HEK293 (cell line): Measurements from ENCODE around the gene ICAM1.
A peak's percentile ranks its signal among the peaks of the same experiment; 100 is the strongest.

ENCODE experiments used
- CTCF ChIA-PET: fragments of 350-600 bp; formaldehyde crosslinking; extraction: SDS; loops from one replicate; lab custom pipeline; 2021; ENCODE audit warnings: antibody characterized with exemption; lab: Yijun Ruan, JAX
- POLR2A ChIA-PET: fragments of 300-600 bp; formaldehyde crosslinking; extraction: SDS; loops from one replicate; lab custom pipeline; 2020; ENCODE audit warnings: antibody characterized with exemption, inconsistent platforms; lab: Yijun Ruan, JAX
- H3K27ac ChIP-seq: fragments of 200-500 bp; sonication (Bioruptor generic); 2 replicates; pipeline ENCODE4 v1.5.1; 2014; ENCODE audit warnings: low read depth, low read length, control low read depth, inconsistent platforms; ENCODE audit errors: extremely low read depth
- H3K36me3 ChIP-seq, 2 experiments: fragments of 200-500 bp in 1 of 2; sonication (Bioruptor generic) in 1 of 2; 1 replicate in 1 of 2; 2 replicates in 1 of 2; pipeline ENCODE4 v1.5.1; 2014 to 2017; ENCODE audit warnings: inconsistent platforms in 2 of 2, low read length in 2 of 2; ENCODE audit not compliant: control insufficient read depth in 2 of 2, insufficient read depth in 1 of 2
- H3K4me1 ChIP-seq: fragments of 200-500 bp; sonication (Bioruptor generic); 2 replicates; pipeline ENCODE4 v1.5.1; 2014; ENCODE audit warnings: mild to moderate bottlenecking, low read length, inconsistent platforms; ENCODE audit not compliant: control insufficient read depth, insufficient read depth
- H3K4me3 ChIP-seq: 2 replicates; pipeline ENCODE4 v1.5.1; 2011; ENCODE audit warnings: low read depth, mild to moderate bottlenecking, control low read depth, low read length, moderate library complexity
- H3K9me3 ChIP-seq: fragments of 200-500 bp; sonication (Bioruptor generic); 2 replicates; pipeline ENCODE4 v1.5.1; 2014; ENCODE audit warnings: low read depth, low read length, inconsistent platforms; ENCODE audit not compliant: control insufficient read depth, insufficient read depth
- GLIS2 ChIP-seq: fragments of 450-650 bp; formaldehyde crosslinking; IDR thresholded peaks from 2 replicates; pipeline ENCODE4 v1.5.1; 2016; ENCODE audit warnings: missing biosample characterization, missing genetic modification characterization
- KLF1 ChIP-seq: fragments of 450-650 bp; formaldehyde crosslinking; IDR thresholded peaks from 2 replicates; pipeline ENCODE4 v1.5.1; 2016; ENCODE audit warnings: missing biosample characterization, missing genetic modification characterization
- KLF9 ChIP-seq: fragments of 450-650 bp; formaldehyde crosslinking; IDR thresholded peaks from 2 replicates; pipeline ENCODE4 v1.5.1; 2016; ENCODE audit warnings: missing biosample characterization, missing genetic modification characterization, low read depth
- SETDB1 ChIP-seq: IDR thresholded peaks from one replicate; pipeline ENCODE4 v1.6.1; 2017; ENCODE audit warnings: mild to moderate bottlenecking, low read length, moderate library complexity, mixed read lengths; ENCODE audit not compliant: insufficient read length
- SP2 ChIP-seq: fragments of 450-650 bp; formaldehyde crosslinking; IDR thresholded peaks from 2 replicates; pipeline ENCODE4 v1.5.1; 2016; ENCODE audit warnings: missing biosample characterization, missing genetic modification characterization
- ZBTB17 ChIP-seq: fragments of 450-650 bp; formaldehyde crosslinking; IDR thresholded peaks from 2 replicates; pipeline ENCODE4 v1.5.1; 2016; ENCODE audit warnings: missing biosample characterization, missing genetic modification characterization
- ZBTB20 ChIP-seq: fragments of 450-650 bp; formaldehyde crosslinking; IDR thresholded peaks from 2 replicates; pipeline ENCODE4 v1.5.1; 2016; ENCODE audit warnings: missing biosample characterization, missing genetic modification characterization
- ZBTB8A ChIP-seq: fragments of 450-650 bp; formaldehyde crosslinking; IDR thresholded peaks from 2 replicates; pipeline ENCODE4 v1.5.1; 2016; ENCODE audit warnings: missing biosample characterization, missing genetic modification characterization
- ZIC2 ChIP-seq: fragments of 450-650 bp; formaldehyde crosslinking; IDR thresholded peaks from 2 replicates; pipeline ENCODE4 v1.5.1; 2016; ENCODE audit warnings: missing biosample characterization, missing genetic modification characterization
- ZNF114 ChIP-seq: fragments of 450-650 bp; formaldehyde crosslinking; IDR thresholded peaks from 2 replicates; pipeline ENCODE4 v1.5.0; 2017; ENCODE audit warnings: missing biosample characterization, missing genetic modification characterization
- ZNF140 ChIP-seq: fragments of 450-650 bp; formaldehyde crosslinking; IDR thresholded peaks from 2 replicates; pipeline ENCODE4 v1.5.1; 2016; ENCODE audit warnings: missing biosample characterization, missing genetic modification characterization
- ZNF16 ChIP-seq: fragments of 450-650 bp; formaldehyde crosslinking; IDR thresholded peaks from 2 replicates; pipeline ENCODE4 v1.5.1; 2016; ENCODE audit warnings: low read depth, missing biosample characterization, missing genetic modification characterization
- ZNF274 ChIP-seq, 2 experiments: fragments of 200-500 bp in 1 of 2; fragments of 450-650 bp in 1 of 2; sonication (Bioruptor generic) in 1 of 2; formaldehyde crosslinking in 1 of 2; IDR thresholded peaks; 2 replicates each; pipeline versions ENCODE4 v1.5.1 to v1.6.1; 2014 to 2016; ENCODE audit warnings: borderline replicate concordance in 1 of 2, inconsistent platforms in 1 of 2, low read length in 1 of 2, missing biosample characterization in 1 of 2, missing genetic modification characterization in 1 of 2
- ZNF324 ChIP-seq: fragments of 450-650 bp; formaldehyde crosslinking; IDR thresholded peaks from 2 replicates; pipeline ENCODE4 v1.5.1; 2016; ENCODE audit warnings: missing biosample characterization, missing genetic modification characterization
- ZNF335 ChIP-seq: fragments of 450-650 bp; formaldehyde crosslinking; conservative IDR thresholded peaks from 2 replicates; pipeline ENCODE4 v1.5.1; 2016; ENCODE audit warnings: missing biosample characterization, missing genetic modification characterization
- ZNF341 ChIP-seq: fragments of 450-650 bp; formaldehyde crosslinking; IDR thresholded peaks from 2 replicates; pipeline ENCODE4; 2016; ENCODE audit warnings: low read depth, missing biosample characterization, missing genetic modification characterization
- ZNF366 ChIP-seq: fragments of 450-650 bp; formaldehyde crosslinking; conservative IDR thresholded peaks from 2 replicates; pipeline ENCODE4 v1.5.1; 2016; ENCODE audit warnings: missing biosample characterization, missing genetic modification characterization
- ZNF560 ChIP-seq: fragments of 450-650 bp; formaldehyde crosslinking; IDR thresholded peaks from 2 replicates; pipeline ENCODE4 v1.5.1; 2017; ENCODE audit warnings: missing biosample characterization, missing genetic modification characterization, borderline replicate concordance
- ZNF561 ChIP-seq: fragments of 450-650 bp; IDR thresholded peaks from 2 replicates; pipeline ENCODE4 v1.5.1; 2018; ENCODE audit warnings: missing biosample characterization, missing genetic modification characterization, borderline replicate concordance
- ZNF600 ChIP-seq: fragments of 450-650 bp; formaldehyde crosslinking; IDR thresholded peaks from 2 replicates; pipeline ENCODE4 v1.5.1; 2016; ENCODE audit warnings: missing biosample characterization, missing genetic modification characterization
- ZNF629 ChIP-seq: fragments of 450-650 bp; formaldehyde crosslinking; IDR thresholded peaks from 2 replicates; pipeline ENCODE4 v1.5.1; 2017; ENCODE audit warnings: missing biosample characterization, missing genetic modification characterization
- ZNF670 ChIP-seq: fragments of 450-650 bp; formaldehyde crosslinking; IDR thresholded peaks from 2 replicates; pipeline ENCODE4 v1.5.1; 2016; ENCODE audit warnings: missing biosample characterization, missing genetic modification characterization, low read depth
- ZNF837 ChIP-seq: fragments of 450-650 bp; formaldehyde crosslinking; IDR thresholded peaks from 2 replicates; pipeline ENCODE4 v1.5.1; 2016; ENCODE audit warnings: missing biosample characterization, missing genetic modification characterization
- TF ChIP-seq, protein P1 (sequence below): fragments of 450-650 bp; formaldehyde crosslinking; IDR thresholded peaks from 2 replicates; pipeline ENCODE4 v1.5.1; 2016; ENCODE audit warnings: missing biosample characterization, missing genetic modification characterization
- TF ChIP-seq, protein P2 (sequence below): fragments of 450-650 bp; formaldehyde crosslinking; IDR thresholded peaks from 2 replicates; pipeline ENCODE4 v1.5.1; 2017; ENCODE audit warnings: missing biosample characterization, missing genetic modification characterization
- TF ChIP-seq, protein P3 (sequence below): fragments of 450-650 bp; formaldehyde crosslinking; IDR thresholded peaks from 2 replicates; pipeline ENCODE4 v1.5.1; 2016; ENCODE audit warnings: missing biosample characterization, missing genetic modification characterization
- TF ChIP-seq, protein P4 (sequence below): fragments of 450-650 bp; formaldehyde crosslinking; IDR thresholded peaks from 2 replicates; pipeline ENCODE4 v1.5.1; 2017; ENCODE audit warnings: missing biosample characterization, missing genetic modification characterization
- TF ChIP-seq, protein P5 (sequence below): sonication (generic); formaldehyde crosslinking; IDR thresholded peaks from 2 replicates; pipeline ENCODE4 v1.8.1; 2022; ENCODE audit warnings: mild to moderate bottlenecking, moderate library complexity, missing genetic modification reagents

Gene ICAM1

DNA sequence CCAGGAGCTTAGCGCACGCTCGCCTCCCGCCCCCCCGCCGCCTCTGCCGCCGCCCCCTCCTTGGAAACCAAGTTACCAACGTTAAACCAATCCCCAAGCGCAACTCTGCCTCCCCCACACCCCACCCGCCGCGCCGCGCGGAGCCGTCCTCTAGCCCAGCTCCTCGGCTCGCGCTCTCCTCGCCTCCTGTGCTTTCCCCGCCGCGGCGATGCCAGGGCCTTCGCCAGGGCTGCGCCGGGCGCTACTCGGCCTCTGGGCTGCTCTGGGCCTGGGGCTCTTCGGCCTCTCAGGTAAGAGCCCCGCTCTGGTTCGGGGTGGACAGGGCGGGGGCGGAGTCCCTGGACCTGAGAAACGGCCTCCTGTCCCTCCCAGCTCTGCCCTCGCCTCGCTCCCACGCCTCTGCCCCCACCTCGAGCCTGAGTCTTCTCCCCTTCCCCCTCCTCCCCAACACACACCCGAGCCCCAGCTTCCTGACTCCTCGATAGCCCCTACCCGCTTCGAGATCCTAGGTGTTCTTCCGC is 19.0 kb downstream of the ICAM1 start, which contains the start of gene ICAM5 (continued):
- TF ChIP-seq ZNF16 (tag by site-specific recombination) (no peak), KLF9 (no peak), ZNF670 (no peak), ZIC2 (tag by site-specific recombination) (peak; percentile 51; the same call in 1 of the 2 replicates), ZNF114 (tag by site-specific recombination) (no peak), ZBTB17 (0 out of 2 replicates have a peak, but pooled peaks have one; percentile 68), GLIS2 (tag by site-specific recombination) (peak; percentile 63; the same call in 1 of the 2 replicates), ZNF837 (tag by site-specific recombination) (no peak), SP2 (tag by site-specific recombination) (peak; percentile 26; the same call in 1 of the 2 replicates), ZNF140 (tag by site-specific recombination) (no peak), ZBTB8A (peak; percentile 56; the same call in 1 of the 2 replicates), ZNF560 (tag by site-specific recombination) (no peak), ZNF324 (0 out of 2 replicates have a peak, but pooled peaks have one; percentile 12), ZNF561 (tag by site-specific recombination) (0 out of 2 replicates have a peak, but pooled peaks have one; percentile 16), ZNF335 (tag by site-specific recombination) (no peak)
- TF ChIP-seq, protein P1, sequence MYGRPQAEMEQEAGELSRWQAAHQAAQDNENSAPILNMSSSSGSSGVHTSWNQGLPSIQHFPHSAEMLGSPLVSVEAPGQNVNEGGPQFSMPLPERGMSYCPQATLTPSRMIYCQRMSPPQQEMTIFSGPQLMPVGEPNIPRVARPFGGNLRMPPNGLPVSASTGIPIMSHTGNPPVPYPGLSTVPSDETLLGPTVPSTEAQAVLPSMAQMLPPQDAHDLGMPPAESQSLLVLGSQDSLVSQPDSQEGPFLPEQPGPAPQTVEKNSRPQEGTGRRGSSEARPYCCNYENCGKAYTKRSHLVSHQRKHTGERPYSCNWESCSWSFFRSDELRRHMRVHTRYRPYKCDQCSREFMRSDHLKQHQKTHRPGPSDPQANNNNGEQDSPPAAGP (tag by site-specific recombination): peak; percentile 45; the same call in 1 of the 2 replicates
- TF ChIP-seq, protein P2, sequence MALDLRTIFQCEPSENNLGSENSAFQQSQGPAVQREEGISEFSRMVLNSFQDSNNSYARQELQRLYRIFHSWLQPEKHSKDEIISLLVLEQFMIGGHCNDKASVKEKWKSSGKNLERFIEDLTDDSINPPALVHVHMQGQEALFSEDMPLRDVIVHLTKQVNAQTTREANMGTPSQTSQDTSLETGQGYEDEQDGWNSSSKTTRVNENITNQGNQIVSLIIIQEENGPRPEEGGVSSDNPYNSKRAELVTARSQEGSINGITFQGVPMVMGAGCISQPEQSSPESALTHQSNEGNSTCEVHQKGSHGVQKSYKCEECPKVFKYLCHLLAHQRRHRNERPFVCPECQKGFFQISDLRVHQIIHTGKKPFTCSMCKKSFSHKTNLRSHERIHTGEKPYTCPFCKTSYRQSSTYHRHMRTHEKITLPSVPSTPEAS (tag by site-specific recombination): no peak
- TF ChIP-seq, protein P3, sequence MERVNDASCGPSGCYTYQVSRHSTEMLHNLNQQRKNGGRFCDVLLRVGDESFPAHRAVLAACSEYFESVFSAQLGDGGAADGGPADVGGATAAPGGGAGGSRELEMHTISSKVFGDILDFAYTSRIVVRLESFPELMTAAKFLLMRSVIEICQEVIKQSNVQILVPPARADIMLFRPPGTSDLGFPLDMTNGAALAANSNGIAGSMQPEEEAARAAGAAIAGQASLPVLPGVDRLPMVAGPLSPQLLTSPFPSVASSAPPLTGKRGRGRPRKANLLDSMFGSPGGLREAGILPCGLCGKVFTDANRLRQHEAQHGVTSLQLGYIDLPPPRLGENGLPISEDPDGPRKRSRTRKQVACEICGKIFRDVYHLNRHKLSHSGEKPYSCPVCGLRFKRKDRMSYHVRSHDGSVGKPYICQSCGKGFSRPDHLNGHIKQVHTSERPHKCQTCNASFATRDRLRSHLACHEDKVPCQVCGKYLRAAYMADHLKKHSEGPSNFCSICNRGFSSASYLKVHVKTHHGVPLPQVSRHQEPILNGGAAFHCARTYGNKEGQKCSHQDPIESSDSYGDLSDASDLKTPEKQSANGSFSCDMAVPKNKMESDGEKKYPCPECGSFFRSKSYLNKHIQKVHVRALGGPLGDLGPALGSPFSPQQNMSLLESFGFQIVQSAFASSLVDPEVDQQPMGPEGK (tag by site-specific recombination): peak; percentile 52
- TF ChIP-seq, protein P4, sequence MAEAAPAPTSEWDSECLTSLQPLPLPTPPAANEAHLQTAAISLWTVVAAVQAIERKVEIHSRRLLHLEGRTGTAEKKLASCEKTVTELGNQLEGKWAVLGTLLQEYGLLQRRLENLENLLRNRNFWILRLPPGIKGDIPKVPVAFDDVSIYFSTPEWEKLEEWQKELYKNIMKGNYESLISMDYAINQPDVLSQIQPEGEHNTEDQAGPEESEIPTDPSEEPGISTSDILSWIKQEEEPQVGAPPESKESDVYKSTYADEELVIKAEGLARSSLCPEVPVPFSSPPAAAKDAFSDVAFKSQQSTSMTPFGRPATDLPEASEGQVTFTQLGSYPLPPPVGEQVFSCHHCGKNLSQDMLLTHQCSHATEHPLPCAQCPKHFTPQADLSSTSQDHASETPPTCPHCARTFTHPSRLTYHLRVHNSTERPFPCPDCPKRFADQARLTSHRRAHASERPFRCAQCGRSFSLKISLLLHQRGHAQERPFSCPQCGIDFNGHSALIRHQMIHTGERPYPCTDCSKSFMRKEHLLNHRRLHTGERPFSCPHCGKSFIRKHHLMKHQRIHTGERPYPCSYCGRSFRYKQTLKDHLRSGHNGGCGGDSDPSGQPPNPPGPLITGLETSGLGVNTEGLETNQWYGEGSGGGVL (tag by site-specific recombination): peak; percentile 96

DNA sequence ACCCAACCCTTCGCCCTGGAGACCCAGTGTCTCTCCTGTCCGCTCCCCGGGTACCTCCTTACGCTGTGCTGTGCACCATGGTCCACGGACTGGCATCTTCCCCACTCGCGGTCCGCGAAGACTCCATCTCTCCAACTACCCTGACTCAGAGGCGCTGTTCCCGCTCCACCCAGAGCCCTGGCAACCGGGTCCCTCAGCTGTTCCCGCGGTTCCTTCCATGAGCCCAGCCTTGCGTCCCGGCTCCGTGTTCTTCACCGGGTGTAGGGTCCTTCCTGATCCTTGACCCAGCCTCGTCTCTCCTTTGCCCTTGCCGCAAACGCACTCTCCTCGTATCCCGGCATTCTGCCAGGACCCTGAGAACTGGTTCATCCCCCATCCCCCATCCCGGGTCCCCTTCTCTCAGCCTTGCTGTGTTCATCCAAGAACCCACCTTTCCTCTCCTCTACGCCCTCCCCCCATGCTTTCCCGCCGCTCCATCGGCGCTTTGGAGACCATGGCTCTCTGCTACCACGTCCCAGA is 19.5 kb downstream of the ICAM1 start:
- Histone ChIP-seq H3K27ac (no peak overlapping the region), H3K4me1 (peaks cover 4% of the 10 kb centered on the region; the same call in 1 of the 2 replicates), H3K36me3 (peaks cover 0 to 5% of the 10 kb centered on the region in 2 experiments; a peak in 1 of 3 replicates), H3K4me3 (peak overlapping the region; percentile 41), H3K9me3 (no peaks in the 10 kb centered on the region)
- CTCF ChIA-PET: interaction anchor here (0.6 to 3.2 kb wide), 5 partner anchors 9 to 126 kb away, joined by 3 to 13 read pairs (median 5); partner anchors contain the start of gene ICAM1
- POLR2A ChIA-PET: interaction anchor here (1.1 to 2.0 kb wide), 8 partner anchors 13 to 90 kb away, joined by 3 to 16 read pairs (median 10); partner anchors contain the start of genes ICAM1, RAVER1 and TYK2
- TF ChIP-seq KLF1 (tag by site-specific recombination): 0 out of 2 replicates have a peak, but pooled peaks have one; percentile 4
- TF ChIP-seq ZBTB20 (tag by site-specific recombination): peak; percentile 84
- TF ChIP-seq, protein P5, sequence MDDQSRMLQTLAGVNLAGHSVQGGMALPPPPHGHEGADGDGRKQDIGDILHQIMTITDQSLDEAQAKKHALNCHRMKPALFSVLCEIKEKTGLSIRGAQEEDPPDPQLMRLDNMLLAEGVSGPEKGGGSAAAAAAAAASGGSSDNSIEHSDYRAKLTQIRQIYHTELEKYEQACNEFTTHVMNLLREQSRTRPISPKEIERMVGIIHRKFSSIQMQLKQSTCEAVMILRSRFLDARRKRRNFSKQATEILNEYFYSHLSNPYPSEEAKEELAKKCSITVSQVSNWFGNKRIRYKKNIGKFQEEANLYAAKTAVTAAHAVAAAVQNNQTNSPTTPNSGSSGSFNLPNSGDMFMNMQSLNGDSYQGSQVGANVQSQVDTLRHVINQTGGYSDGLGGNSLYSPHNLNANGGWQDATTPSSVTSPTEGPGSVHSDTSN (CRISPR knock-in tag): 0 out of 2 replicates have a peak, but pooled peaks have one; percentile 33
- 0 out of 2 replicates have a peak, but pooled peaks have one; percentile 10 for TF ChIP-seq ZNF629
- TF ChIP-seq SETDB1: no peak
- TF ChIP-seq ZNF600 (tag by site-specific recombination): peak; percentile 92
- peak; percentile 59 for TF ChIP-seq ZBTB17
- TF ChIP-seq ZNF341 (tag by site-specific recombination): peak; percentile 98
- TF ChIP-seq ZNF274 (IDR thresholded peaks at IDR 0.05; ENCODE audit: low read length): no peak
- no peak for TF ChIP-seq ZNF274 (tag by site-specific recombination; IDR thresholded peaks at IDR 0.05; ENCODE audit: borderline replicate concordance)
- no peak for TF ChIP-seq ZNF670
- TF ChIP-seq ZNF366: peak; percentile 49
- no peak for TF ChIP-seq ZNF561 (tag by site-specific recombination)
